Upper lobe of right lung (tissue), 1 donor: ENCODE data around the gene SHISAL2A. TPM values are rescaled to one million over a fixed set of nuclear protein-coding genes. Genes with fewer than 3 reads are reported as not detected.

Source experiments
- ATAC-seq: fragments of 200-7000 bp; cut with Tn5 transposase; one replicate; pipeline ENCODE4 v1.9.1; 2020; ENCODE audit warnings: mild to moderate bottlenecking, moderate library complexity
- DNase-seq: peaks from one replicate; pipeline ENCODE4 v3.0.0-alpha.2; 2020
- H3K27ac ChIP-seq: fragments of 200-600 bp; one replicate; pipeline ENCODE4 v1.8.0; 2022
- H3K27me3 ChIP-seq: fragments of 200-600 bp; one replicate; pipeline ENCODE4 v1.8.0; 2022; ENCODE audit warnings: mild to moderate bottlenecking
- H3K36me3 ChIP-seq: fragments of 200-600 bp; one replicate; pipeline ENCODE4 v1.8.0; 2022
- H3K4me1 ChIP-seq: fragments of 200-600 bp; one replicate; pipeline ENCODE4 v1.8.0; 2022
- H3K4me3 ChIP-seq: fragments of 200-600 bp; one replicate; pipeline ENCODE4 v1.8.0; 2022; ENCODE audit warnings: mild to moderate bottlenecking
- H3K9me3 ChIP-seq: fragments of 200-600 bp; one replicate; pipeline ENCODE4 v1.8.0; 2022
- intact Hi-C: fragments of 100-400 bp; cut with DNase I; formaldehyde crosslinking; loops from one replicate; pipeline ENCODE4 v1.11.0; 2022
- total RNA-seq: library from RNA; stranded (reverse); fragmentation: NEBNext Ultra II Directional; extraction: Animal tissue kit (Norgen Biotek cat#: 25700); gene quantifications from one replicate; pipeline ENCODE4 v1.2.1, GENCODE V29; 2021
- TF ChIP-seq, protein P1 (sequence below): fragments of 200-600 bp; IDR thresholded peaks from one replicate; pipeline ENCODE4 v1.8.0; 2022; ENCODE audit warnings: antibody characterized with exemption
- donor health status: DM: no; HTN: yes; CAD: no; lungs with severe emphysema.

SHISAL2A gene
- total RNA-seq, 1 donor from 2014 or later = 0.81 TPM

- Histone ChIP-seq H3K4me3 (no peak overlapping the region), H3K9me3 (no peaks in the 10 kb centered on the region), H3K27ac (peak overlapping the region; percentile 70), H3K4me1 (no peaks in the 10 kb centered on the region), H3K36me3 (no peaks in the 10 kb centered on the region), H3K27me3 (peaks cover 13% of the 10 kb centered on the region)
- DNase-seq (no peak), ATAC-seq (no peak)
- TF ChIP-seq, protein P1, sequence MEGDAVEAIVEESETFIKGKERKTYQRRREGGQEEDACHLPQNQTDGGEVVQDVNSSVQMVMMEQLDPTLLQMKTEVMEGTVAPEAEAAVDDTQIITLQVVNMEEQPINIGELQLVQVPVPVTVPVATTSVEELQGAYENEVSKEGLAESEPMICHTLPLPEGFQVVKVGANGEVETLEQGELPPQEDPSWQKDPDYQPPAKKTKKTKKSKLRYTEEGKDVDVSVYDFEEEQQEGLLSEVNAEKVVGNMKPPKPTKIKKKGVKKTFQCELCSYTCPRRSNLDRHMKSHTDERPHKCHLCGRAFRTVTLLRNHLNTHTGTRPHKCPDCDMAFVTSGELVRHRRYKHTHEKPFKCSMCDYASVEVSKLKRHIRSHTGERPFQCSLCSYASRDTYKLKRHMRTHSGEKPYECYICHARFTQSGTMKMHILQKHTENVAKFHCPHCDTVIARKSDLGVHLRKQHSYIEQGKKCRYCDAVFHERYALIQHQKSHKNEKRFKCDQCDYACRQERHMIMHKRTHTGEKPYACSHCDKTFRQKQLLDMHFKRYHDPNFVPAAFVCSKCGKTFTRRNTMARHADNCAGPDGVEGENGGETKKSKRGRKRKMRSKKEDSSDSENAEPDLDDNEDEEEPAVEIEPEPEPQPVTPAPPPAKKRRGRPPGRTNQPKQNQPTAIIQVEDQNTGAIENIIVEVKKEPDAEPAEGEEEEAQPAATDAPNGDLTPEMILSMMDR = no peak
- intact Hi-C loops = no loop called here
These were observed 5.0 kb downstream of the SHISAL2A start for GRCh38 chr1:52637946-52638345.

DNA sequence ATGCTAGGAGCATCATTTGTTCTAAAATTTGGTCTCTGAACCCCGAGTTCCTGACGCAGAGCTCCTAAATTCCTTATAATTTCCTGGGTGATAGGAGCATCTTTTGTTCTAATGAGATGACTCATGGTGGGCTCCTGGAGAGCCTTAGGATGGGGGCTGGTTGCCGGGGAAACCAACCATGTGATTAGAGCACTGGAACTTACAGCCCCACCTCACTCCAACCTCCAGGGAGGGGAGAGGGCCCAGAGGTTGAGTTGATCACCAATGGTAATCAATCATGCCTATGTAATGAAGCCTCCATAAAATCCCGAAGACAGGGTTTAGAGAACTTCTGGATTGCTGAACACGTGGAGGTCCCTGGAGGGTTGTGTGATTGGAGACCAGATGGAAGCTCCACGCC, 7.7 kb downstream of the SHISAL2A start:
- DNase-seq (no peak), ATAC-seq (no peak)
- H3K9me3 ChIP-seq = no peaks in the 10 kb centered on the region
- no peak overlapping the region for H3K27ac ChIP-seq
- TF ChIP-seq, protein P1 = no peak
- no peaks in the 10 kb centered on the region for H3K4me1 ChIP-seq
- no peaks in the 10 kb centered on the region for H3K27me3 ChIP-seq
- H3K36me3 ChIP-seq = no peaks in the 10 kb centered on the region
- intact Hi-C loops = no loop called here
- no peak overlapping the region for H3K4me3 ChIP-seq

DNA sequence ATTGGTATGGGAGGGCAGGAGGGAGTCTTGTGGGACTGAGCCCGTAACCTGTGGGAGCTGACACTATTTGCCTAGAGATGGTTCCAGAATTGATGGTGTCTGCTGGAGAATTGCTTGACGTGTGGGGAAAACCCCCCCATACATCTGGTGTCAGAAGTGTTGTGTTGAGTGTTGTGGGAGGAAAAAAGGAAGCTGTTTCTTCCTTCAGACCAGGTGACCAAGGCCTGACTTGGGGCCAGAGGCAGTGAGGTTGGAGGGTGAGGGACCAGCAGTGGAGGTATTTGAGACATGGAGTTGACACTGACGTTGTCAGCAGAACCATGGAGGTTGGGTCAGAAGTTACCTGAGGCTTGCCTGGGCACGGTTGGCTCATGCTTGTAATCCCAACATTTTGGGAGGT, 8.3 kb downstream of the SHISAL2A start:
- ATAC-seq = no peak
- Histone ChIP-seq H3K27ac (no peak overlapping the region), H3K27me3 (no peaks in the 10 kb centered on the region), H3K4me1 (no peaks in the 10 kb centered on the region), H3K36me3 (no peaks in the 10 kb centered on the region), H3K4me3 (no peak overlapping the region), H3K9me3 (no peaks in the 10 kb centered on the region)
- intact Hi-C loops = no loop called here
- DNase-seq = no peak
- TF ChIP-seq, protein P1 = no peak

DNA sequence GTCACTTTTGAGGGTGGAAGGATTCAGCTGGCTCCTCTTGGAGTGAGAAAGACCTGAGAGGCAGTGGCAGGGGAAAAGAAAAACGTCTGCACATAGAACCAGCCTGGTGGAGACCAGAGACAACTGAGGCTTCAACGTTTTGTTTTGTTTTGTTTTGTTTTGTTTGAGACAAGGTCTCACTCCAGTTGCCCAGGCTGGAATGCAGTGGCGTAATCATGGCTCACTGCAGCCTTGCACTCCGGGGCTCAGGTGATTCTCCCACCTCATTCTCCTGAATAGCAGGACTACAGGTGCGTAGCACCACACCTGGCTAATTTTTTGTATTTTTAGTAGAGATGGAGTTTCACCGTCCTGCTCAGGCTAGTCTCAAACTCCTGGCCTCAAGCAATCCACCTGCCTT, 12.3 kb downstream of the SHISAL2A start:
- DNase-seq = no peak
- Histone ChIP-seq H3K36me3 (no peaks in the 10 kb centered on the region), H3K4me1 (no peaks in the 10 kb centered on the region), H3K4me3 (no peak overlapping the region), H3K9me3 (no peaks in the 10 kb centered on the region), H3K27me3 (no peaks in the 10 kb centered on the region), H3K27ac (no peak overlapping the region)
- TF ChIP-seq, protein P1 = no peak
- intact Hi-C loops = no loop called here
- ATAC-seq = no peak

GRCh38 chr1:52651904-52652303, 18.9 kb downstream of the SHISAL2A start:
- intact Hi-C loops = no loop called here
- no peaks in the 10 kb centered on the region for H3K36me3 ChIP-seq
- TF ChIP-seq, protein P1 = no peak
- H3K9me3 ChIP-seq = no peaks in the 10 kb centered on the region
- no peaks in the 10 kb centered on the region for H3K4me1 ChIP-seq
- no peak overlapping the region for H3K4me3 ChIP-seq
- DNase-seq (no peak), ATAC-seq (no peak)
- H3K27me3 ChIP-seq = no peaks in the 10 kb centered on the region
- no peak overlapping the region for H3K27ac ChIP-seq

DNA sequence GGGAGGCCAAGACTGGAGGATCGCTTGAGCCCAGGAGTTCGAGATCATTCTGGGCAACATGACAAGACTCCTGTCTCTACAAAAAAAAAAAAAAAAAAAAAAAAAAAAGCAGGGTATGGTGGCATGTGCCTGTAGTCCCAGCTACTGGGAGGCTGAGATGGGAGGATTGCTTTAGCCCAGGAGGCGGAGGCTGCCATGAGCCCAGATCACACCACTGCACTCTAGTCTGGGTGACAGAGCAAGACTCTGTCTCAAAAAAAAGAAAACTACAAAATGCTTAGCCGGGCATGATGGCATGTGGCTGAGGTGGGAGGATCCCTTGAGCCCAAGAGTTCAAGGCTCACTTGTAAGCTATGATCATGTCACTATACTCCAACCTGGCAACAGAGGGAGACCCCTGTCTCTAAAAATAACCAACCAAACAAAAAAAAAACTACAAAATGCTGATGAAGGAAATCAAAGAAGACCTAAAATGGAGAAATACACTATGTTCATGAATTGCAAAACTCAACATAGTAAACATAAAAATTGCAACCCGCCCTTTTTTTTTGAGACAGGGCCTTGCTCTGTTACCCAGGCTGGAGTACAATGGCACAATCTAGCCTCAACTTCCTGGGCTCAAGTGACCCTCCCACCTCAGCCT, 20.4 kb downstream of the SHISAL2A start:
- DNase-seq (no peak), ATAC-seq (no peak)
- no peaks in the 10 kb centered on the region for H3K9me3 ChIP-seq
- no peaks in the 10 kb centered on the region for H3K27me3 ChIP-seq
- no peaks in the 10 kb centered on the region for H3K36me3 ChIP-seq
- intact Hi-C loops = no loop called here
- H3K4me3 ChIP-seq = no peak overlapping the region
- no peak overlapping the region for H3K27ac ChIP-seq
- TF ChIP-seq, protein P1 = no peak
- H3K4me1 ChIP-seq = no peaks in the 10 kb centered on the region
